OCI-LY1 (cell line): Measurements from ENCODE around the gene CALHM4.

Source experiments
- H2AFZ ChIP-seq: fragments of 200-600 bp; sonication (generic), shearing (Covaris generic); 2 replicates; pipeline ENCODE4 v1.6.0; 2014; ENCODE audit warnings: antibody characterized with exemption, mild to moderate bottlenecking, low read length
- H3F3A ChIP-seq: fragments of 200-600 bp; sonication (generic), shearing (Covaris generic); 2 replicates; pipeline ENCODE4 v1.6.0; 2014; ENCODE audit warnings: mild to moderate bottlenecking, antibody characterized with exemption, low read length, moderate library complexity; ENCODE audit not compliant: insufficient read depth
- H3K27ac ChIP-seq: fragments of 200-600 bp; sonication (generic); 2 replicates; pipeline ENCODE4 v1.5.1; 2014; ENCODE audit warnings: low read length, mixed run types, mild to moderate bottlenecking, low read depth; ENCODE audit not compliant: poor library complexity, severe bottlenecking
- H3K27me3 ChIP-seq: fragments of 200-600 bp; sonication (generic); 2 replicates; pipeline ENCODE4 v1.6.0; 2014; ENCODE audit warnings: antibody characterized with exemption, mild to moderate bottlenecking, low read length, moderate library complexity; ENCODE audit not compliant: insufficient read depth
- H3K36me3 ChIP-seq: fragments of 200-600 bp; sonication (generic); 2 replicates; pipeline ENCODE4 v1.6.1; 2014; ENCODE audit warnings: mild to moderate bottlenecking, antibody characterized with exemption, low read length, moderate library complexity, mixed read lengths; ENCODE audit not compliant: insufficient read depth
- H3K4me1 ChIP-seq: fragments of 200-600 bp; sonication (generic); 2 replicates; pipeline ENCODE4 v1.5.1; 2014; ENCODE audit warnings: mild to moderate bottlenecking, low read length, moderate library complexity; ENCODE audit not compliant: insufficient read depth, severe bottlenecking
- H3K4me2 ChIP-seq: fragments of 200-600 bp; sonication (generic), shearing (Covaris generic); 2 replicates; pipeline ENCODE4 v1.6.1; 2014; ENCODE audit warnings: low read length
- H3K4me3 ChIP-seq: fragments of 200-600 bp; sonication (generic); 2 replicates; pipeline ENCODE4 v1.5.1; 2014; ENCODE audit warnings: low read length, low read depth, mild to moderate bottlenecking, mixed read lengths; ENCODE audit not compliant: poor library complexity, severe bottlenecking
- H3K79me2 ChIP-seq: fragments of 200-600 bp; shearing (Covaris generic); 2 replicates; pipeline ENCODE4 v1.6.1; 2016; ENCODE audit warnings: mixed run types, low read length, mixed read lengths; ENCODE audit not compliant: insufficient read depth
- H3K9ac ChIP-seq: fragments of 200-600 bp; sonication (generic), shearing (Covaris generic); 2 replicates; pipeline ENCODE4 v1.6.1; 2014; ENCODE audit warnings: mild to moderate bottlenecking, low read length, mixed read lengths
- H3K9me2 ChIP-seq: fragments of 200-600 bp; sonication (generic), shearing (Covaris generic); 2 replicates; pipeline ENCODE4 v1.6.1; 2014; ENCODE audit warnings: low read depth, mild to moderate bottlenecking, low read length, mixed read lengths
- H3K9me3 ChIP-seq: fragments of 200-600 bp; shearing (Covaris generic); 2 replicates; pipeline ENCODE4 v1.6.1; 2014; ENCODE audit warnings: low read length, mixed read lengths
- H4K20me1 ChIP-seq: fragments of 200-600 bp; sonication (generic), shearing (Covaris generic); 2 replicates; pipeline ENCODE4 v1.6.0; 2016; ENCODE audit warnings: mild to moderate bottlenecking, low read length; ENCODE audit not compliant: insufficient read depth
- CTCF ChIP-seq: fragments of 200-600 bp; sonication (generic), shearing (Covaris generic); IDR thresholded peaks from 2 replicates; pipeline ENCODE4 v1.5.1; 2017; ENCODE audit warnings: mild to moderate bottlenecking, antibody characterized with exemption, low read length, moderate library complexity, mixed read lengths
- EZH2 ChIP-seq: fragments of 200-600 bp; sonication (generic), shearing (Covaris generic); IDR thresholded peaks from 2 replicates; pipeline ENCODE4 v1.8.0; 2017; ENCODE audit warnings: borderline replicate concordance, mixed run types, mild to moderate bottlenecking, antibody characterized with exemption, low read length, moderate library complexity, mixed read lengths

The CALHM4 gene

GRCh38 chr6:116543149-116543548 lies 10.4 kb upstream of the CALHM4 start:
- no peak for TF ChIP-seq EZH2
- TF ChIP-seq CTCF: no peak
- H3K9me3 ChIP-seq: no peaks in the 10 kb centered on the region
- H3K79me2 ChIP-seq: no peaks in the 10 kb centered on the region
- no peaks in the 10 kb centered on the region for H3K4me1 ChIP-seq
- no peaks in the 10 kb centered on the region for H3K9me2 ChIP-seq
- no peaks in the 10 kb centered on the region for H3K27me3 ChIP-seq
- no peaks in the 10 kb centered on the region for H3K36me3 ChIP-seq
- no peak overlapping the region for H3K27ac ChIP-seq
- no peak overlapping the region for H2AFZ ChIP-seq
- H3K4me2 ChIP-seq: no peak overlapping the region
- H4K20me1 ChIP-seq: no peaks in the 10 kb centered on the region
- H3F3A ChIP-seq: no peaks in the 10 kb centered on the region
- no peak overlapping the region for H3K9ac ChIP-seq
- H3K4me3 ChIP-seq: no peak overlapping the region

GRCh38 chr6:116545651-116546050 lies 7.9 kb upstream of the CALHM4 start, which contains the start of gene TRAPPC3L:
TSS of gene TRAPPC3L (minus strand) at chr6:116545684. CDS start at chr6:116545514, 170 bp downstream.
- H3K27ac ChIP-seq: no peak within 1 kb of the TSS
- H2AFZ ChIP-seq: no peak within 1 kb of the TSS
- H4K20me1 ChIP-seq: no peaks in the 10 kb centered on the region
- H3K9me2 ChIP-seq: no peaks in the 10 kb centered on the region
- no peaks in the 10 kb centered on the region for H3K27me3 ChIP-seq
- no peaks in the 10 kb centered on the region for H3F3A ChIP-seq
- no peaks in the 10 kb centered on the region for H3K79me2 ChIP-seq
- no peak within 1 kb of the TSS for H3K4me2 ChIP-seq
- no peak within 1 kb of the TSS for H3K4me3 ChIP-seq
- no peaks in the 10 kb centered on the region for H3K4me1 ChIP-seq
- H3K36me3 ChIP-seq: no peaks in the 10 kb centered on the region
- TF ChIP-seq CTCF: no peak
- no peak for TF ChIP-seq EZH2
- H3K9me3 ChIP-seq: no peaks in the 10 kb centered on the region
- no peak within 1 kb of the TSS for H3K9ac ChIP-seq

GRCh38 chr6:116547358-116547757 lies 6.2 kb upstream of the CALHM4 start:
- H3K27me3 ChIP-seq: no peaks in the 10 kb centered on the region

More at GRCh38 chr6:116547358-116547757, 6.2 kb upstream of the CALHM4 start:
- no peak overlapping the region for H3K9ac ChIP-seq
- H3F3A ChIP-seq: no peaks in the 10 kb centered on the region
- no peaks in the 10 kb centered on the region for H3K4me1 ChIP-seq
- no peaks in the 10 kb centered on the region for H3K36me3 ChIP-seq
- no peak overlapping the region for H2AFZ ChIP-seq
- no peak overlapping the region for H3K27ac ChIP-seq
- H3K4me3 ChIP-seq: no peak overlapping the region
- no peaks in the 10 kb centered on the region for H4K20me1 ChIP-seq
- H3K79me2 ChIP-seq: no peaks in the 10 kb centered on the region
- H3K4me2 ChIP-seq: no peak overlapping the region
- TF ChIP-seq EZH2: no peak
- TF ChIP-seq CTCF: no peak
- H3K9me2 ChIP-seq: no peaks in the 10 kb centered on the region
- H3K9me3 ChIP-seq: no peaks in the 10 kb centered on the region
